NCI-H2107 (cell line): ENCODE data around the gene LPP.

Experiments
- DNase-seq: peaks from one replicate; lab custom pipeline; 2025; lab: John Stamatoyannopoulos, UW

LPP gene

DNA sequence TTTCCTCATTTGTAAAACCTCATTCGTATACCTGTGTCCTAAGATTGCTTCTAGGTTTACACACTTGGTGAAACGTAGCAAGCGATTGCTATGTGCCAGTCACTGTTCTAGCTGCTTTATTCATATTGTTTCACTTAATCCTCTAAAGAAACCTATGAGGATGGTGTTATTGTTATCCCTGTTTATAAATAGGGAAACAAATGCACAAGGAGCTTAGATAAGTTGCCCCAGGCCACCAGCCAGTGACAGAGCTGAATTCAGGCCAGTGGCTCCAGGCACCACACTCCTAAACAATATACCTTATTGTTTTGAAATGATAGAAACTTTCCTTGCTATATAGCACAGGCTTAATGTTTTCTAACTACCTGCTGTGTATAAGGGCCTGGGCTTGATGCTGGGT is 44.0 kb downstream of the LPP start:
- DNase-seq: no peak

DNA sequence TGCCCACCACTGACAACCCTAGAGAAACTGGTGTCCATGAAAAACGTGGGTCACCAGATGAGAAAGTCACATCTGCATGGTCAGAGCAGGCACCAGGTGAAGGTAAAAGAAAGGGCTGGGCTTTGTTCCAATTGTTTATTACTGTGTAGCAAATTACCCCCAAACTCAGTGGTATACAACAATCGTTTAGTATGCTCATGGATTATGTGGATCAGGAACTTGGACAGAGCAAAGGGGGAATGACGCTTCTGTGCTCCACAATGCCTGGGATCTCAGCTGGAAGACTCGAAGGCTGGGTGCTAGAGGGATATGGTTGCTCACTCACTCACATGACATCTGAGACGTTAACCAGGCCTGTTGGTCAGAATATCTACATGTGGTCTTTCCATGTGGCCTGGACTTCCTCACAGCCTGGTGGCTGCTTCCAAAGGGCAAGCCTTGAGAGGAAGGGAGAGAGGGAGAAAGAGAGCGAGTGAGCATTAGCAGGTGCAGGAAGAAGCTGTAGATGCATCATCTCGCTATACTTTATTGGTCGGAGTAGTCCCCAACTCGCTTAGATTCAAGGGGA is 44.9 kb downstream of the LPP start:
- no peak for DNase-seq

DNA sequence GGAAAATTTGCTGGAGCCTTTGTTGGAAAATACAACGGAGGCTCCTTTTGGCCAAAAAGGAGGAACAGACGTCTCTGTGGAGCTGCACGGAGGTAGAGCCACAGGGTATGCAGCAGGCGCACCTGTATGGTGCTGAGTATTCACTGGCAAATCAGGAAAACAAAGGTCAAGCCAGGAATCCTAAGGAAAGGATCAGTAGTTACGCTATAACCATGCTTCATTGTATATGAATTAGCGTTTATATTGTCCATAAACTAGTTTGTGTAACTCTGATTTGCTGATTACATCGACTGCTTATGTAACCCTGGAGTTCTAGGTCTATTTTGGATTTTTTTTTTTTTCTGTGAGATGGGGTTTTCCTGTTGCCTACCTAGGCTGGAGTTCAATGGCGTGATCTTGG is 45.4 kb downstream of the LPP start:
- no peak for DNase-seq

DNA sequence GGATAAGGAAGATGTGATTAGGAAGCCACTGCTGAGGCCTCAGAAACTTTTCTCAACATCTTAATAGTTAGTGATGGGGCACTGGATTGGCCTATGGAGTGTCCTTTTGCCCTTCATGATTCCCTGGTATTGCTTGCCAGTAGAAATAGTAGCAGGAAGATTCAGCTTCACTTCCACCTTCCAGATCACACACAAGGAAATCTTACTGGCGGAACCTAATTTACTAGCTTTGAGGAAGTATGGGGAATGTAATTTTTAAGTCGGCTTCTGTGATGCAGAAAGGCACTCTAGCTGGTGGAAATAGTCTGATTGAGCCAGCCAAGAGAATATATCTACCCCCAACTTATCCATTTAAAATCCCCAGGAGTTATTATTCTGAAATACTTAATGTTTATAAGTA is 46.5 kb downstream of the LPP start:
- no peak for DNase-seq

DNA sequence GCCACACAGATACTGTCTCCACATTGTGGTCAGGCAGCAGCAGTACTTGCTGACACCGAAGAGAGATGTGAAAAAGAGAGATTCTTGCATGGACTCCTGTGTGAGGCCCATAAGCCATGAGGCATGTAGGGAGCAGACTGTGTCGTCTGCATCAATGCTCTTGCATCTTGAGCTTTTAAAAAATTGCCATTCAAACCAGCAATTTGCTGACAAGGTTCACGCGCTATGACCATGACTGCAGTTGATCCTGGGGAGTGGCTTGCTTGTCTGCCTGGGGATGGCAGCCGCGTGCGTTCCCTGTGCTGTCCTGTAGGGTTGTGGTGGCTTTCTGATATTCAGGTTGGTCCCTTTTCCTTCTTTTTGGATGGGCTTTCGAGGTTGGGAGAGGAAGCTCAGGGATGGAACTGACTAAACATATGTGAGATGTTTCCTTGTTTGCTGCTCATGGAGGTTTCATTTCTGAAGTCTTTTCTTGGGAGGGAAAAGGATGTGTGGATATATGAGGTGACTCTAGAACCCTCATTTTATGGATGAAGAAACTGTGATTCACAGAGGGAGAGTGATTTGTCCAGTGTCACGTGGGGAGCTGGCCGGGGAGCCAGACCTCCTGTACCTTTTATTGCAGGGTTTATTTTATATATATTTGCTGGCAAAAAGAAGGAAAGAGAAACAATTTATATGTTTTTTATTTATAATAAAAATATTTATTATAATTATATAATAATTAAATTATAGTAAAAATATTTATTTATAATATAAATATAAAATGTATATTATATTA is 48.6 kb downstream of the LPP start:
- no peak for DNase-seq

DNA sequence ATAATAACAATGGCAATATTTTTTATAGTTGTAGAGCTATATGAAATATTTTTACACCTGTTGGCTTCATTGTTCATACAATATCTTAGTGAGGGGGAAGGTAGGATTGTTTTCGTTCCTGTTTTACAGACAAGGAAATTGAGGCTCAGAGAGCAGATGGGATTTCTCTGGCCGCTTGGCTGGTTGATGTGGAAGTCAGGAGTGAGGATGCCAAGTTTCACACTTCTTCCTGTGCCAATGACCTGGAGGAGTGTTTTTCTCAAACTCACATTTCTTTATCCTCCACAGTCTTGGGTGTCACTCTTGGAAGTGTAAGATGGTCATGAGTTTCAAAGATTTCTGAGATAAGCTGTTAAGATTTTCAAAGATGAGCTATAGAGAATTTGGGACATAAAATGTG is 50.6 kb downstream of the LPP start:
- DNase-seq: no peak

DNA sequence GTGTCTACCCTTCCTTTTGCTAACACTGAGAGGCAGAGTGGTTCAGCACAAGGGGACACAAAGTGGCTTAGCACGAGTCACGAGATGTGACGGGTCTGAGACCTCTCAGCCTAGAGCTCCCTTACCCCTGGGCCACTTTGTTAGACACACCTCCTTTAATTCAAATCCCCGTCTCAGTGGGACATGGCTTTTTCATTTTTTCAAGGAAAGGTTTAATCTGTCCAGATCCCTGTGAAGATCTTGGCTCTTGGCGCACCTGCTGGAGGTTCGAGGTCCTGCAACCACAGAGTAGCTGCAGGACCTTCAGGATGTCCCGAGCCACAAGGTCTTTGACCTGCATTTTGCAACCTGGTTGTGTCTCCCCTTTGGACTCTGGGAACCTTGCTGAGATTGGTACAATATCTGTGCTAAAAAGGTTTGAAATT is 52.0 kb downstream of the LPP start:
- DNase-seq: no peak

DNA sequence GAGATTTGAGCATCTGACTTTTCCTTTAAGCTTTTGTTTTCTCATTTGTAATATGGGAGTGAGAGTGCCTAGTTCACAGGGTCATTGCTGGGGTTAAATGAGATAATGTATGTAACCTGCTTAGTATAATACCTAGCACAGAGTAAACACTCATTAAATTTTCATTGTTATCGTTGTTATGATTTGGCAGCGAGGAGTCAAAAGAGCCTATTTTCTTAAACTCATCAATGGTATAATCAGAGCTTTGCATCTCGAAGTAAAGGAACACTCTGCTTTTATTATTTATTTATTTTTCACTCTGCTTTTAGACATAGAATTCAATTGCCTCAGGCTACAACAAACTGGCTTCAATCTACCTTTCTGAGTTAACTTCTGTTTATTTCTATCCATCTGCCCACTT is 52.8 kb downstream of the LPP start:
- no peak for DNase-seq

DNA sequence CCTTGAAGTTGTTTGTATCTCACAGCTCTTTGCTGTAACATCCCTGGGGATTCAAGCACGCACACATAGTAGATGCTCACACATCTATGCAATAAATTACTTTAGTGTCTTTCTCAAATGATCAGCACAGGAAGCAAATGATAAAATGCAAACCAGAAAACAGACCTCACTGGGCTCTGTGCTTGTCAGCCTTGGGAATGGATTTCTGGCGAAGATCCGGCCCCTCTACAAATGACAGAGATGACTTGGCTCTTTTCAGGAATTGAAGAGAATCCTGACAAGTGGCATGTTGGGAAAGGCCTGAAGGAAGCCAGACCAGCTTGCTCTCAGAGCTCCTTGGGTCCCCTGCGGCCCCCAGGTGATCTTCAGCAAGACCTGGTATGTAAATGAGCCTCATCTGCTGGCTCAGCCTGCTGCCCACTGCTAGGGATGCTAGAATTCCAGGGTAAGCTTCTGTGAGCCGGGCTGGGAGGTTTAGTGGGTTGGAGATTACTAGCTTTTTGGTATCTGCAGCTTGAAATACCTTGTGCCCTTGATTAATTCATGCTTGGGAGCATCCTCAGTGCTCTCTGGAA is 54.1 kb downstream of the LPP start:
- no peak for DNase-seq

DNA sequence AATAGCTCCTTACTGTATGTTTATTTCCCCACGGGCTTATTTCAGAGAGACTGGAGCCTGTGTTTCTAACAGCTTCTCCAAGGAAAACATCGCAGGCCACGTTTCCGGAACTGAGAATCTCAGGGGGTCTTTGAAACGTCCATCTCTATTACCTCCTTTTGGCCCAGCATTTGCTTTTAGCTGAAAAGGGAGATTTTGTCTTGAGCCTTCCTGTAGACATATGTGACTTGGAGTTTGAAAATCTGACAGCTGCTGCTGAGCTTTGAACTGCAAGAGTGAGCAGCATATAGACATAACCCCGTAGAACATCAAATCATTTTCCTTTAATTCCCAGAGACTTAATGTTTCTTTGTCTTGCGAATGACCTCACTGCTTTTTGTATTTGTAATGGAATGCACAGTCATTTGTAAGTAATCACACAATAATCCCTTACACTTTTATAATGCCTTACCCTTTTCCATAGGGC is 54.6 kb downstream of the LPP start:
- DNase-seq: no peak

DNA sequence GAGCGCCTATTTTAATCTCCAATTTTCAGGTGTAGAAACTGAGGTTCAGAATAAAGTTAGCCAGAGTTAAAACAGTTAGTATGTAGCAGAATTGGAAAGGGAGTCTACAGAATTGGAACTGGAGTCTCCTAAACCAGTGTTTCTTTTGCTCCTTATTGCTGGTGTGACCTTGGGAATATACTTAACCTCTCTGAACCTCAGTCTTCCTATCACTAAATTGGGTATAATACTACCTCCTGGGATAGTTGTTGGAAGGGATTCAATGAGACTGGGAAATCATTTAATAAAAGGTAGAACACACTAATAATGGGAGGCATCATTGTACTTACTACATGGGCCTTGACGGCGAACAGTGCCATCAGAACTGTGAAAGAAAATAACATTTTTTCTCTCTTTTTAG is 55.1 kb downstream of the LPP start:
- no peak for DNase-seq

DNA sequence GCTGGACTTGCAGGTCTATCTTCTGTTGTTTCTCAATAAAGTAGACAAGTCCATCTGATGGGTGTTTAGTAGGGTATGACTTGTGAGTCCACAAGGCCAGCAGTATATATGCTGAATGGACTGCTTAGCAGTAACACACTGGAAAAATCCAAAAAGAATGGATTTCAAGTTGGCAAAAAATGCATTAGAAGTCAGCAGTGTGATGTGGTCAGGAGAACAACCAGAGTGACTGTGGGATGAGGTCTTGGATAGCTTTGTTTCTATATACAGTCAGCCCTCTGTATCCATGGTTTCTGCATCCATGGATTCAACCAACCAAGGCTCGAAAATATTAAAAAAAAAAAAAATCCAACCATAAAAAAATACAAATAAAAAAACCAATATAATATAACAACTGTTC is 55.8 kb downstream of the LPP start:
- DNase-seq: no peak

DNA sequence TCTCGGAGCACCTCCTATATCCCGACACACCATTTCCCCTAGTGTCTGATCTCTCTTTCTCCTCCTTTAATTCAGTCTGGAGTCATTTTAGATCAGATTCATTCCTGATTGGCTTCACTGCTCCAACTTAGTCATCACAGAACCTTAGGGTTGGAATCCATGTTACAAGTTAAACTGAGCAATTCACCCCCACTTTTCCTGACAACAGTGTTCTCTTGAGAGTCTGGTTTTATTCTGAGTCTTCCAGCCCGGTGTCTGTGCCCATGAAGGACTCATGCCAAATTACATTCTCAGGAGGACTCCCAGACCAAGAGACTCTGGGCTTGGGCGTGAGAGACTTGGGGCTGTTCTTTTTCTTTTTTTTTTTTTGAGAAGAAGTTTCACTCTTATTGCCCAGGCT is 57.5 kb downstream of the LPP start:
- DNase-seq: no peak

DNA sequence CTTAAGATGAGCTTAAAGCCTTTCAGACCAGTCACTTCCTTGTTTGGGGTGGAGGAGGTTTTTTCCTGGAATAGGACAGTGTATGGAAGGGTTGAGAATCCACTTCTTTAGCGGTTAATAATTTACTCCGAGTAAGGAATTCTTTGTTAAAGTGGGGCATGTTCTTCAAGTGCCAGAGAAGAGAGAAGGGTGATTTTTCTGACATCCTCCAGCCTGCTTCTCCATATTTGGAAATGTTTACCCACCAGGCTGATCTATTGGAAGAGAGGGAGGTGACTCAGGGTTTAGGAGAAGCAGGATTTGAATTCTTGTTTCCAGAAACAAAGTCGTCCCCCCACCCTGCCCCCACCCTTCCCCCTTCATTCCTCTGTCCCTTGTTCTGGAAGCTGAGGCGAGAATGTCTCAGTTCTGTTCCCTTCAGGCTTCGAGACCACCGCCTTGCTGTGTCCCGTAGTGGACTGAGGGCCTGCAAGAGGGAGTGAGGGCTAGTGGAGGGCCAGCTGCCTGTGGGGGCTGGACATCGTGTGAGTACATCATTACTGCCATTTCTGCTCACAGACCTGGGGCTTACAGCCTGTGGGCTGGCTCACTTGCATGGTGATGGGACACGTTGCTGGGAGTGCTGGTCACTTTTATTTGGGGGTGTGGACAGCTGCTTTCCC is 58.5 kb downstream of the LPP start:
- DNase-seq: no peak

DNA sequence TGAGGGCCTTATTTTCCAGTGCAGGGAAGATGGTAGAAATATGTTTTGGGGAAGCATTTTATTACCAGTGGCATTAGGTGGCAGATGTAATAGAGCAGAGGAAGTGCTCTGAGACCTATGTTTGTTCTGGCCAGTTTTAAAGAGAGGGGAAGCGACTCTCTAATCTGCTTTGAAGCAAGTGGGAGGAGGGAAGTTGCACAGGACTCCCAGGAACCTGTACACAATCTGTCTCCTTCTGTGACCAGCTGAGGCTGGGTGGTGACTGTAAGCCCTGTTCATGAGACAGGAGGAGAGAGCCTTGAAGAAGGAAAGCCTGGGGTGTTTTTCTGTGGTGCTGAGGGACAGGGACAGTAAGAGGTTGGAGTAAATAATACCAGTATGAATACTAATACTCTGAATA is 60.5 kb downstream of the LPP start:
- no peak for DNase-seq

DNA sequence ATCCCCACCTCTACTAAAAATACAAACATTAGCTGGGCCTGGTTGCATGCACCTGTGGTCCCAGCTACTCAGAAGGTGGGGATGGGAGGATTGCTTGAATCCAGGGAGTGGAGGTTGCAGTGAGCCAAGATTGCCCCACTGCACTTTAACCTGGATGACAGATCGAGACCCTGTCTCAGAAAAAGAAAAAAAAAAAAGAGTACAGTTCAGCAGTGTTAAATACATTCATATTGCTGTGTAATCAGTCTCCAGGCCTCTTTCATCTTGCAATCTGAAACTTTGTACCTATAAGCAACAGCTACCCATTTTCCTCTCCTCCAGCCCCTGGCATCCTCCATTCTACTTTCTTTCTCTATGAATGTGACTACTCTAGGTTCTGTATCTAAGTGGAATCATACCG is 61.2 kb downstream of the LPP start:
- DNase-seq: no peak

DNA sequence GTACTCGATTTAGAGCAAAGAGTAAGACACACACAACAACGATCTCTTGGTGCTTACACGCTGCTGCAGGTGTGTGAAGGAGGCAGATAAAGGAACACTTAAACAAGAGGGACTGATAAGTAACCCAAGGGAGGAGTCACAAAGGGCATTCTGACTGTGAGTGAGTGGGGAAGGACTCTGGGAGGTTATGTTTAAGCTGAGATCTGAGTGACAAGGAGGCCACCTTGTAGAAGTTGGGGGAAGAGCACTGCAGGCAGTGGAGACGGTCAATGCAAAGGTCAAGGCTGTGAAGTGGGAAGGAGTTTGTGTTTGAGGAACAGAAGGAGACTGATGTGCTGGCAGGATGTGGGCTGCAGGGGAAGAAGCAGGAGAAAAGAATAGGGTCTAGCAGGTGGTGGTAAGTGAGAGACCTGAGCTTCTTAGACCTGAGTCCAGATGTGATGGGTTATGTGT is 63.1 kb downstream of the LPP start:
- no peak for DNase-seq

DNA sequence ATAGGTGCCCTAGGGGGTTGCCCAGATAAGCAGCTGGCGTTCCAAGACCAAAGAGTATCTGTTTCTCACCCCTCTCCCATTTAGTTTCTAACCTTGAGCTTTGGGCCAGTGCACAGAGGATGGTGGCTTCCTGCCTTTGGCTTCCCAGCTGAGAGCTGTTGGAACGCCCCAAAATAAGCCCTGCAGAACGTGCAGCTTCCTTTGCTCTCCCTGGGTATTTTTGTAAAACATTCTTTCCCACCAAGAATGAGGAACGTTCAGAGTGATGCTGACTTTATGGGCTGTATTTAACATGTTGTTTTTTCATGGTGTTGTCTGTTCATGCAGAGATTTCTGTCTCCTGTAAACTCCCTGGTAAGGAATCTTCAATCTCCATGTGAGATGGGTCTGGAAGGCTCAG is 63.8 kb downstream of the LPP start:
- no peak for DNase-seq

DNA sequence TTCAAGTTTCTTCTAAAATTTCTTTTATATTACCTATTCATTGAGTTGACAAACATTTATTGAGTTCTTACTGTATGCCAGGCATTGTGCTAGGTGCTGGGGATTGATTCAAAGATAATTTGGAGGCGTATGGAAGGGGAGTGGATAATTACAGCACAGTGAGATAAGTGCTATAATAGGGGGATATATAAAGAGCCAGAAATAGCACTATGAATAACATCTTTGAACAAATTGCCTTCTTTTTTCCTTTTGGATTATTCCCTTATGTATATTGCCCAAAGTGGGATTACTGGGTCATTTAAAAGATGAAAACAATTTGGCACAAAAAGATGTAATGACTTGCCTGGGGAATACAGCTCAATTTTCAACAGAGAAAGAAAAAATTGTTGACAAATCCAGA is 64.6 kb downstream of the LPP start:
- DNase-seq: no peak

DNA sequence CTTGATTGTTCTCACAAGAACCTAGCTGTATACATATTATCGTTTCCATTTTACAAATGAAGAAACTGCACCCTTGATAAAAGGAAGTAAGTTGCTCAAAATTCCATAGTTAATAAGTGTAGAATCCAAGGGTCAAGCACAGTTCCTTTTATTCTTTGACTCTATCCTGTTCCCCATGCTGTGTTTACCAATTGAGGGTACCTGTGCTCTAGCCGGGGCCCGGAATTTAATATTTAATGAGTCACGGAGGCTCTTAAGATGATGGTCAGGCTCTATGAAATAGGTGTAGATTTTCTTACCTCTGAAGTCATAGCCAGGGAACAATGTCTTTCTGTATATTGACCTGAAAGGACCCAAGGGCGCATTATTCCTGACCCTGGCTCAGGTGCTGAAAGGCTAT is 65.2 kb downstream of the LPP start:
- DNase-seq: no peak

DNA sequence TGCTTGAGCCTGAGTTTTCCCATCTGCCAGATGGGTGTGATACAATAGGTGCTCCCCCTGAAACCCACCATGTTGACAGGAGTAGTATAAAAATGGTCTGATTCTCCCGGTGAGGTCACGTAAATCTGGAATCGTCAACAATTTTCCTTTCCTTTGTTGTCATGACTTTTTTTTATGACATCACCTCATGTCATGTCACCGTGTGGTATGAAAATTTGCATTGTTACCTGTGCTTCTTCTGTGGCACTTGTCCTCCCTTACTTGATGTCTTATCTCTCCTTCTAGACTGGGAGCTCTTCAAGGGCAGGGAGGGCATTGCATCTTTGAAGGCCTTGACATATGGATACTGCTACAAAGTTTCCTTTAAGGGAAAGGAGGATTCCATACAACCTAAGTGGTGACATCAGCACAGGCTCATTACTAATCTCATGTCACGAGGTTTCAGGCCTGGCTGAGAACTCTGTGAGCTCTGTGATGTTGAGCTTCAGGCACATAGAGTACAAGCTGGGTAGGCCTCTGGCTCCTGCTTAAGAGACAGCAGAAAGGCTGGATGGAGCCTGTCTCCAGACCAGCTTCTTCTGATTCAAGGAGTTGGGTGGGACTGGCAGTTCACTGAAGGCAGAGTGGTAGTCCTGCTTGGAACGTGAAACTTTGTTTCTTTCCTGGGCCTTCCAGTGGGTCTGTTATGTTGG is 66.3 kb downstream of the LPP start:
- DNase-seq: no peak
